ENCODE data around the gene KRTAP2-4.

The KRTAP2-4 gene

GRCh38 chr17:41015454-41015853, 50.2 kb downstream of the KRTAP2-4 start:
- Histone ChIP-seq H4K20me1 (no peaks in the 10 kb centered on the region), H3K4me2 (no peak overlapping the region), H3K4me1 (no peaks in the 10 kb centered on the region), H3K27ac (no peak overlapping the region), H3K27me3 (no peaks in the 10 kb centered on the region), H3K4me3 (no peak overlapping the region), H3K9ac (no peak overlapping the region), H3K36me3 (no peaks in the 10 kb centered on the region), H3K9me3 (replicated peaks in 1 of 11) (no peaks in the 10 kb centered on the region)
- no peak for TF ChIP-seq Cebpa-rat (IDR thresholded peaks at IDR 0.05)
